ENCODE measurements around the gene GLOD5.
A peak's percentile ranks its signal among the peaks of the same experiment; 100 is the strongest.

Gene GLOD5

DNA sequence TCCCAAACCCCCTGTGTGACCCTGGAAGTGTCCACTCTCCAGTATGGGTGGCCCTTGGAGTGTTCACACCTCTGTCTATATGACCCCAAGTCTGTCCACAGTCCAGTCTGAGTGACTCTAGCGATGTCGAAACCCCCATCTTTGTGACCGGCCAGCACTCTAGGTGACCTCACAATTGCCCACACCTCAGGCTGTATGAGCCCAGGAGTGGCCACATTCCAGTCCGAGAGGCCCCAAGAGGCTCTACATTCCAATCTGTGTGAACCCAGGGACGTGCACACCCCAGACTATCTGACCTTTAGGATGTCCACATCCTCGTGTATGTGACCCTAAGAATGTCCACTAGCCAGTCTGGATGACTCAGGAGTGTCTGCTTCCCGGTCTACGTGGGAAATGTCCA, 7.3 kb upstream of the GLOD5 start:
- no peak for DNase-seq

- no peak for DNase-seq
Measured at GRCh38 chrX:48769230-48769629, 7.7 kb downstream of the GLOD5 start.

DNA sequence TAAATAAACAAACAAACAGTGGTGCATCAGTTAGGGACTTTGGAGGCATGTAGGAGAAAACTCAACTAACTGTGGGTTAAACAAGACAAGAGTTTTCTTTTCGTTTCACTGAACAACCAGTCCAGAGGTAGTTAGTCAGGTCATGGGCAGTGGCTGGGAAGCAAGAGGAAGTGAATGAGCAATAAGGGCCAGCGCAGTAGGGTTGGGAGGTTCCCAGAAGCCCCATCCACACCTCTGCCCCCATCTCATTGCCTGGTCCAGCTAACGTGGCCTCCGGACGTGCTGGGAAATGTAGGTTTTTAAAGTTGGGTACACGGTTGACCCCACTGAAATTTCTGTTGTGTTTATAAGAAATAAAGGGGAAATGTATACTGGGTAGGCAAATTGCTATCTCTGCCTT, 8.7 kb downstream of the GLOD5 start:
- no peak for DNase-seq

DNA sequence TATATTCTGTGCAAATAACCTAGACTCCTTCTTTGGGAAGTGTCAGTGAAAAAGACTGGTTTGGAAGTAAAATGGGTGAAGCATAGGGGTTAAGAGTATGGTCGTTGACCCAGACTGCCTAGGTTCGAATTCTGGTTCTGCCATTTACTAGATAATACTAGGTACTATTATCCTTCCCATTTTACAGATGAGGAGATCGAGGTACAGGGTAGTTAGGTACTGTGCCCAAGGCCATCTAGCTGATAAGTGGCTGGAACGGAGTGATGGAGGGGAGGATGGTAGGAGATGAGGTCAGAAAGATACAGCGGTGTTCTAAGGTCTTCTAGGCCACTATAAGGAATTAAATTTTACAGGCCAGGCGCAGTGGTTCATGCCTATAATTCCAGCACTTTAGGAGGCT, 11.1 kb downstream of the GLOD5 start:
- no peak for DNase-seq

GRCh38 chrX:48776818-48777439, 15.4 kb downstream of the GLOD5 start:
- DNase-seq = no peak

DNA sequence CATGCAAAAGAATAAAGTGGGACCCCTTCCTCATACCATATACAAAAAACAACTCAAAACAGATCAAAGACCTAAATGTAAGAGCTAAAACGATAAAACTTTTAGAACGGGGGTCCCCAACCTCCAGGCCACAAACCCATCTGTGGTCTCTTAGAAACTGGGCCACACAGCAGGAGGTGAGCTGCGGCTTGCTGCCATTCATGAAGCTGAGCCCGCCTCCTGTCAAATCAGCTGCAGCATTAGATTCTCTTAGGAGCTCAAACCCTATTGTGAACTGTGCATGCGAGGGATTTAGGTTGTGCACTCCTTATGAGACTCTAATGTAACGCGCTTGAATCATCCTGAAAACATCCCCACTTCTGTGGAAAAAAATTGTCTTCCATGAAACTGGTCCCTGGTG, 17.9 kb downstream of the GLOD5 start:
- DNase-seq = no peak

- DNase-seq = no peak
Measured at GRCh38 chrX:48781705-48782104, 20.2 kb downstream of the GLOD5 start.

DNA sequence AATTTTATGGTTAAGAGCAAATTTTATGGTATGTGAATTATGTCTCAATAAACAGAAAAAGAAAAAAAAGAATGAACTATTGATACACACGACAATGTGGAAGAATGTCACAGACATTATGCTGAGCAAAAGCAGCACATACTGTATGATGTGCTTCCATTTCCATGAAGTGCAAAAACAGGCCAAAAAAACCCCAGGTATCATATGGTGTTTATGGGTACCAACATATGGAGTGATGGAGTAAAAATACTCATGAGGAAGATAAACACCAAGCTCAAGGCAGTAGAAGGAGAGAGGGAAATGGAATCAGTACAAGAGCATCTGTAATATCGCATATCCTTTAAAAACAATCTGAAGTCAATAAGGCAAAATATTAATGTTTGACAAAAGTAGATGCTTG, 20.7 kb downstream of the GLOD5 start:
- no peak for DNase-seq

GRCh38 chrX:48782795-48783194, 21.2 kb downstream of the GLOD5 start:
- DNase-seq = no peak

- no peak for DNase-seq
Measured at GRCh38 chrX:48784726-48785125, 23.2 kb downstream of the GLOD5 start.

DNA sequence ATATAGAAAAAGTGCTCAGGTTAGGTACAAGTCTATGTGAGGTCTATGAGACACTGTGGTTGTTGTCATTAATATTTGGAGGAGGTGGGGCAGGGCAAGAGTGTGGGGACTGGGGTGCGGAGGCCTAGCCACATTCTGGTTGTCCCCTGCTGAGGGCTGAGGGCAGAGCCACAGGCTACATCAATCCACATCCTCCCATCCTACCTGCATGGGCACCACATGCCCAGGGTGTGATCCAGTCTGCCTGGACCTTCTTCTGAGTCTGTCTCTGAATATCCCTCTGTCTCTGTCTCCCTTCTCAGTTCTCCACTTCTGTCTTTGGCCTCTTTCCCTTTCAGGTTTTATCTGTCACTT, 23.6 kb downstream of the GLOD5 start:
- DNase-seq = no peak

- no peak for DNase-seq
Measured at GRCh38 chrX:48785540-48786214, 24.1 kb downstream of the GLOD5 start.

GRCh38 chrX:48786341-48786800, 24.8 kb downstream of the GLOD5 start, which contains the start of gene GATA1:
GATA1 (plus strand) TSS chrX:48786590; CDS start chrX:48791110, 4,520 bp downstream.
- no peak for DNase-seq

GRCh38 chrX:48786825-48787504, 25.4 kb downstream of the GLOD5 start:
- no peak for DNase-seq

GRCh38 chrX:48787505-48788443, 26.2 kb downstream of the GLOD5 start:
- DNase-seq = no peak

DNA sequence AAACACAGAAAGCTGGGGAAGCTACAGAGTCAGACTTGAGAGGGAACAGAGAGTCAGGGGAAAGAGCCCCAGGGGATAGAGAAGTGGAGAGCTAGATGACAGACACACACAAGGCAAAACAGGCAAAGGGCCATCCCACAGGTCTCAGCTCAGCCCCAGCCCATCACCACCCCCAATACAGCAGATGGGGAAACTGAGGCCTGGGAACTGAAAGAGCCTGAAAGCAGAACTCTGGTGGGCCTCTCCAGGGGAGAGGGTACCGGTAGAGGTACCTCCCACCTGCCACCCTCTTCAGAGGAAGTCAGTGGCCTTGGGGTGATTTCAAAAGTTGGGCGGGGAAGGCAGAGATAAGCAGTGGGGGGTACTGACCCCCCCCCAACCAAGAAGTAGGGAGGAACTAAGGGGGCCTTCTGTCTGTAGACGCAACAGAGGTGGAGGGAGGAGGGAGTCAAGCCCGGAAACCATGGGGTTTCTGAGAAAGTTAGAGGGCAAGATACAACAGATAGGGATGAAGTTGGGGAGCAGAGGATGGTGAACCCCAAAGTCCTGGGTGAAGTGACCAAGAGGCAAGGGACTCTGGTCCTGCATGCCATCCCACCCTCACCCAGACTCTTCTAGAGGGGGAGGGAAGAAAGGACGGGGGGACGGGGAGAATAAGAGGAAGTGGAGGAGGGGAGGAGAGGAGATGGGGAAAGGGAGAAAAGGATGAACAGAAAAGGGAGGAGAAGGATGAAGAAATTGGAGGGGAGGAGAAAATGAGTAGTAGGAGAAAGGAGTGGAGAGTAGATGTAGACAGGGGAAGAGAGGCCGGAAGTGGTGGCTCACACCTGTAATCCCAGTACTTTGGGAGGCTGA, 28.0 kb downstream of the GLOD5 start:
- DNase-seq = peak in 1 of 5 experiments; percentile 49

DNA sequence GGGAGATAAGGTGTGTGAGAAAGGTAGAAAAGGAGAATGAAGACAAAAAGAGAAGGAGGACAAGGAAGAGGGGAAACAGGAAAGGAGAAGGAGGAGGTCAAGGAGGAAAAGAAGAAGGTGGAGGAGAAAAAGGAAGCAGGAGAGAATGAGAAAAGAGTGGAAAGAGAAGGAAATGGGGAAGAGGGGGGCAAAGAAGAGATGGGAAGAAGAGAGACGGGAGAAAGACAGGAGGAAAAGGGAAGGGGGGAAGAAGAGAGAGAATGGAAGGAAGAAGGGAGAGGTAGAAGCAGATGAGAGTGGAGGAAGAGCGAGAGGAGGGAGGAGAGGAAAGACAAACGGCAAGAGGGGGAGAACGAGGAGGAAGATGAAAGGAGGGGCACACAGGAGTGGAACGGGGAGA, 28.9 kb downstream of the GLOD5 start:
- no peak for DNase-seq

DNA sequence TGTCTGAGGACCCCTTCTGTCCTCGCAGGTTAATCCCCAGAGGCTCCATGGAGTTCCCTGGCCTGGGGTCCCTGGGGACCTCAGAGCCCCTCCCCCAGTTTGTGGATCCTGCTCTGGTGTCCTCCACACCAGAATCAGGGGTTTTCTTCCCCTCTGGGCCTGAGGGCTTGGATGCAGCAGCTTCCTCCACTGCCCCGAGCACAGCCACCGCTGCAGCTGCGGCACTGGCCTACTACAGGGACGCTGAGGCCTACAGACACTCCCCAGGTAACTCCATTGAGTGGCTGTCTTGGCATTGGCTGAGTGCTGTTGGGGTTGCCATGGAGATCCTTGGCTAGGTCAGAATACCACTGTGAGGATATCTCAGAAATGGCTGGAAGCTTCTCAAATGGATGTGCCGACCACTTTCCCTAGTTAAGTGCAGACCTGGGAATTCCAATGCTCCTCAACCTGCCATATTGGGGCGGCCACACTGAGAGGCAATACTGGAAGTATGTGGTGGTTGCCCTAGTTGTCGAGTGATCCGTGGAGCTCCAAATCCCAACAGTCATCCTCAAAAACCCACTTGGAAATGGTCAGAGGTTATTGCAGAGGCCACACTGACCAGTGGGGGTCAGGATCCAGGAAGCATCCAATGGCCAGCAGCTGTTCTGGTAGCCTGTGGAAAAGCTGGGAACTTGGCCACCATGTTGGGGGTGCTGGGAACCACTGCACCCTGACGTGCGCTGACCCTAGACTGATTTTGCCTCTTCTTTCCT, 29.7 kb downstream of the GLOD5 start:
- DNase-seq = no peak

- no peak for DNase-seq
Measured at GRCh38 chrX:48792219-48792618, 30.7 kb downstream of the GLOD5 start.

GRCh38 chrX:48793935-48794334, 32.4 kb downstream of the GLOD5 start:
- DNase-seq = no peak

- DNase-seq = no peak
Measured at GRCh38 chrX:48794340-48794910, 32.9 kb downstream of the GLOD5 start.

Data from T-helper 2 cell (primary cell).